HG02571 (cell line): Measurements from ENCODE around the gene NFE2L1.
A peak's percentile ranks its signal among the peaks of the same experiment; 100 is the strongest.
"Not testable (repeated sequence)": the region's sequence is repeated elsewhere in the genome, so short reads cannot be mapped to it uniquely, and the experiment has no call there.

ENCODE experiments used
- ATAC-seq: cut with Tn5 transposase; IDR thresholded peaks from one replicate; pipeline ENCODE4 v1.9.1; 2021; ENCODE audit warnings: mild to moderate bottlenecking, moderate library complexity; ENCODE audit not compliant: unreplicated experiment

NFE2L1 gene

DNA sequence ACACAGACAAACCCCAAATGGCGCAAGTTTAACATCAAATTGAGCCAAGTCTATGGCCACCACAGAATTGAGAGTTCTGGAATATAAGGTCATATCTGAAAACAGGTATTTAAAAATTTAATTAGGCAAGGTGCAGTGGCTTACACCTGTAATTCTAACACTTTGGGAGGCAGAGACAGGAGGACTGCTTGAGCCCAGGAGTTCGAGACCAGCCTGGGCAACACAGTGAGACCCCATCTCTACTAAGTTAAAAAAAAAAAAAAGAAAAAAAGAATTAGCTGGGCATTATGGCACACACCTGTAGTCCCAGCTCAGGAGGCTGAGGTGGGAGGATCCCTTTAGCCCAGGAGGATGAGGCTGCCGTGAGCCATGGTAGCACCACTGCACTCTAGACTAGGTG lies 19.1 kb downstream of the NFE2L1 start:
- ATAC-seq, result no peak

DNA sequence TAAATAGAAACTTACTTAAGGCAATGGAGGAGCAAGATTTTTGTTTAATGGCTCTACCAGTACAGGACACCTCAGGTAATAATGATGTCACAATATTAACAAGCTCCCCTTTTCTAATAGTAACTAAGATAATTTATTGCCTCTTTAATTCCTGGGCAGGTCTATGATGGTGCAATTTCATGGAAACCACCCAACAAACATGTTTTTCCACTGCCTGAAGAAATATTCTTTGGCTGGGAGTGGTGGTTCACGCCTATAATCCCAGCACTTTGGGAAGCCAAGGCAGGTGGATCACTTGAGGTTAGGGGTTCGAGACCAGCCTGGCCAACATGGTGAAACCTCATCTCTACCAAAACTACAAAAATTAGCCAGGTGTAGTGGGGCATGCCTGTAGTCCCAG lies 19.6 kb downstream of the NFE2L1 start:
- ATAC-seq, result not testable (repeated sequence)

DNA sequence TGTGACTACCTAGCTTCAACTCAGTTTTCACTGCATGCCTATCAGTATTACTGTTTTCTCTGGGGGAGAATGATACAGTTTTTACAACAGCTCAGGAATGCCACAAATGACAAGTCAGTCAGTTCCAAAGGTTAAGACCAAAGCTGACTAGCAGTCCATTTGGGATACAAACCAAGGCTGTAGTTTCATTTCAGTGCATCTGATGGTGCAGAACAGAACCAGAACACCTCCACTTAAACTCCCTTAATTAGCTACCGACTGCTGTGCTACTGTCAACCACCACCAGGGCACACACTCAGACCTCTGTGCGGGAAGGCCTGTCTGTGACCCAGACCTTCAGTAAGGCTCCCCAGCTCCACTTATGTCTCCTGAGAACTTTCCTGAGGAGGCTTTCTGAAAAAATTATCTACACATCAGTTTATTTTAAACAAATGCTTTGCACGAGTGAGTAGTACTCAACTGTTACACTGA lies 20.4 kb downstream of the NFE2L1 start:
- no peak for ATAC-seq

DNA sequence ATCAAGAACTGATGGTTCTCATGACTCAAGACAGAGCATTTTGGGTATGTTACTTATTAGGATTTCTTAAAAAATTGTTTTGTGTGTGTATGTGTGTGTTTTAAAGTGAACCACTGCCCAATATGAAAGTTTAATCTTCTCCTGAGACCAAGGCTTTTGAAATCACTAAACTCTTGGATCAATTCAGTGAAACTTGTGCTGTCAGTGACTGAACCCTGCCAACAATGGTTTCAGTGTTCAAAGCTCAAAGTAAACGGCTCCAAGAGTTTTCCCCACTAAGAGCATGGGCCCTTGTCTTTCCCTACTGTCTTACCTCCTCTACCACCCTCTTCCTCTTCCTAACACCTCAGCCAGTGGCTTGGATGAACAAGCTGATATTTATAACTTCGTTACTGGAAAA lies 22.0 kb downstream of the NFE2L1 start:
- ATAC-seq, result no peak

DNA sequence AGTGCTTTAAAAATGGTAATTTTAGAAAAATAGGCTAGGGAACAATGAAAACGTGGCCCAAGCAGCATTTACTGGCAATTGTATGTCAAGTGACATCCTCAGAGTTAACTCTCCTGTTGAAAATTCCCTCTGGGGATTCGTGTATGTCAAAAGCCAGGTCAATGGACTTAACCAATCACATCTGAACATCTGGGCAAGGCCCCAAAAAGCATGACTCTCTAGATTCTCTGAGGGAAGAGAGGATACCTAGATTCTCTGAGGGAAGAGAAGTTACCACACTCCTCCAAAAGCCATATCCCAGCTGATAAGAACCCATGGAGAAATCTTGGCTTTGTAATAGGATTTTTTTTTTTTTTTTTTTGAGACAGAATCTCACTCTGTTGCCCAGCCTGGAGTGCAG lies 23.5 kb downstream of the NFE2L1 start:
- ATAC-seq, result no peak

DNA sequence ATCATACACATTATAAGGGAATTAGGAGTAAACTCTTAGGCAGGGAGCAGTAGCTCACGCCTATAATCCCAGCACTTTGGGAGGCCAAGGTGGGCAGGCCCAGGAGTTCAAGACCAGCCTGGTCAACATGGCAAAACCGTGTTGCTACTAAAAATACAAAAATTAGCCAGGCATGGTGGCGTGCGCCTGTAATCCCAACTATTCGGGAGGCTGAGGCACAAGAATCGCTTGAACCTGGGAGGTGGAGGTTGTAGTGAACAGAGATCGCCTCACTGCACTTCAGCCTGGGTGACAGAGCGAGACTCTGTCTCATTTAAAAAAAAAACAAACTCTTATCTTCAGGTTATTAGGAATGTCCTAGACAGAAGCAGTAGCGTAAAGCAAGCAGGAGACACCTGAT lies 24.7 kb downstream of the NFE2L1 start:
- not testable (repeated sequence) for ATAC-seq

DNA sequence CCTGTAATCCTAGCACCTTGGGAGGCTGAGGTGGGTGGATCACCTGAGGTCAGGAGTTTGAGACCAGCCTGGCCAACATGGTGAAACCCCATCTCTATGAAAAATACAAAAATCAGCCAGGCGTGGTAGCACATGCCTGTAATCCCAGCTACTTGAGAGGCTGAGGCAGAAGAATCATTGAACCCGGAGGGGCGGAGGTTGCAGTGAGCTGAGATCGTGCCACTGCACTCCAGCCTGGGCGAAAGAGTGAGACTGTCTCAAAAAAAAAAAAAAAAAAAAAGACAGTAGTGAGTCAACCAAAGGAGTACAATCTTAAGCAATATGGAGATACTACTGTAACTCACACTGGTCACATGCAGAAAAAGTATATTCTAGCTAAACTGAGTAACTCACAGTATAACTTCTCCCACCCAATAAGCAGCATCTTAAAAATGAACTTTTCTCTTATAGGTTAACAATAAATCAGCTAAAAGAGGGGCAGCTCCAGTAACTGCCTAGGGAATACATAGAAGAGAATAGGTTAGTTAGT lies 25.5 kb downstream of the NFE2L1 start:
- ATAC-seq, result not testable (repeated sequence)

DNA sequence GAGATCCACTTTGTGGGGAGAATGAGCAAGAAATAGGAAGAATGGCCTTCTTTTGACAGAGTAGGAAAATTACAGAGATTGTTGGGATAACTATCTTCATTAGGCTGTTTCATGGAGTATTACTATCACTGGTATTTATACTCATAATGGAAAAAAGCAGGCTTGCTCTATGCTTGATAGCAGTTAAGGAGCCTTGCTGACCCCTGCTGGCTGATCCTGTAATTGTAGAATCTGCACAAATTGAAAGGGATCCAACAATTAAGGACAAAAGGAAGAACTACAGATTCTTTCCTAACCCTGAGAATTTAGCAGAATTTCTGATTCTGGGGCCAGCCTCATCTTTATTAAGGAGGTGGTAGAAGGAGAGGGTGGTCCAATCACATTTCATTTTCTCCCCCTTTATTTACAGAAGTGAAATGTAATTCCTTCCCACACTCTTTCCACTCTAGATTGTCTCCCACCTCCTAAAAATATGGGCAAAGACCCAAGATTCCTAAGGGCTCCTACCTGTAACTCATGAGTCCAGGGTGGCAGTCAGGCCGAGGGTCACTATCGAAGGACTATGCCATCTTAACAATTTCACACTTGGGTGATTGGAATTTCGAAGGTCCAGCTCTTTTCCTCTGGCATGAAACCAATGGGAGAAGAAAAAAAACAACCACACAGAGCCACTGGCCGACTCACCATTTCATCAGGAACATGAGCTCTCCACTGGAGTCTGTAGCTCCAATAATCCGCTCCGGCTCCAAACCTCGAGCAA lies 26.3 kb downstream of the NFE2L1 start:
- no peak for ATAC-seq

DNA sequence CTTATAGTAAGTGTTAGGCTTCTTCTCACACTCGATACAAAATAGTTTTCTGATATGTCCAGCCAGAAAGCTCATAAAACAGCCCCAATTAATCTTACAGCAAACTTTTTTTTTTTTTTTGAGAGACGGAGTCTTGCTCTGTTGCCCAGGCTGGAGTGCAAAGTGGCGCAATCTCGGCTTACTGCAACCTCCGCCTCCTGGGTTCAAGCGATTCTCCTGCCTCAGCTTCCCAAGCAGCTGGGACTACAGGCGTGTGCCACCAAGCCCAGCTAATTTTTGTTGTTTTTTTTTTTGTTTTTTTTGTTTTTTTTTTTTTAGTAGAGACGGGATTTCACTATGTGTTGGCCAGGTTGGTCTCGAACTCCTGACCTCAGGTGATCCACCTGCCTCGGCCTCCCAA lies 29.0 kb downstream of the NFE2L1 start:
- ATAC-seq, result not testable (repeated sequence)

DNA sequence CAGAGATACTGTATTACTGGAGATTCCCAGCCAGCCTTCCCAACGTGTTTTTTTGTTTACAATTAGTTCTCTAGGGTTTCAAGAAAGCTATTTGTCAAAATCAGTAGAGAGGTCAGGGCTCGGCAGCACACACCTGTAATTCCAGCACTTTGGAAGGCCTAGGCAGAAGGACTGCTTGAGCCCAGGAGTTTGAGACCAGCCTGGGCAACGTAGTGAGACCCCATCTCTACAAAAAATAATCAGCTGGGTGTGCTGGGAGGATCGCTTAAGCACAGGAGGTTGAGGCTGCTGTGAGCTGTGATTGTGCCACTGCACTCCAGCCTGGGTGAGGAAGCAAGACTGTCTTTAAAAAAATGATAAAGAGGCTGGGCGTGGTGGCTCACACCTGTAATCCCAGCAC lies 33.7 kb downstream of the NFE2L1 start:
- ATAC-seq, result no peak

DNA sequence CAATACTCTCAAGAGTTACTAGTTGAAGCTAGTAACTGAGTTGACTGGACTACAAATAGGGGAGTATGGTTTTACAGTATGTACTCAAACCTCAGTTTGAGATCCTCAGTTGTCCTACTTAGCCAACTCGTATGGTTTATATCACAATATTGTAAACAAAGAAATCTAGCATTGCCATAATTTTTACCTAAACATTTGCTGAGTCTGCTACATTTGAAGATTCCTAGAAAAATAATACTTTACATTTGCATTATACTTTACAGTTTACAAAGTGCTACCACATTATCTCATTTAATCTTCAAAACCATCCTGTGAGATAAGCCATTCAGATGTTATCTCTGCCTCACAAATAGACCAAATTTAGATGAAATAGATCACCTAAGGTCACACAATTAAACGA lies 36.8 kb downstream of the NFE2L1 start:
- ATAC-seq, result no peak

DNA sequence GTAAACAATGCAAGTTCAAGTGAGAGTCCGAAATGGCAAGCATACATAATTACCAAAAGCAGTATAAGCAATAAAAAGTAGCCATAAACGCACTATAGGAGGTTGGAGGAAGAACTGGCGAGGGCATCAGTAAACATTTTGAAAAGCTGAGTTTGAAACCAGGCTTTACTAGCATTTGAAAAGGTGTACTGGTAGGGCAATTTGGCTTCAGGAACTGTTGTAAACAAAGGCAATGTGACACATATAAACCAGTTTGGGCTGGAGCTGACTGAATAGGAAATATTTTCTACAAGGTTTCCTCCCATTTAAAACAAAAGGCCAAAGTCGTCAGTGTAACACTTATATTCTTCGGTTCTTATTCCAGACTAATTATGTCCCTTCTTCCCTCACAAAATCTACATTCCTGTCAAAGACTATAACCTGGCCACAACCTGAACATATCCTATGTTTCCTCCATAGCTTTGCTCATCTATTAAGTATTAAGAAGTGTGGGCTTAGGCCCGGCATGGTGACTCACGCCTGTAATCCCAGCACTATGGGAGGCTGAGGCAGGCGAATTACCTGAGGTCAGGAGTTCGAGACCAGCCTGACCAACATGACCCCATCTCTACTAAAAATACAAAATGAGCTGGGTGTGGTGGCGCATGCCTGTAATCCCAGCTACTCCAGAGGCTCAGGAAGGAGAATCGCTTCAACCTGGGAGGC lies 45.3 kb downstream of the NFE2L1 start:
- ATAC-seq, result no peak

DNA sequence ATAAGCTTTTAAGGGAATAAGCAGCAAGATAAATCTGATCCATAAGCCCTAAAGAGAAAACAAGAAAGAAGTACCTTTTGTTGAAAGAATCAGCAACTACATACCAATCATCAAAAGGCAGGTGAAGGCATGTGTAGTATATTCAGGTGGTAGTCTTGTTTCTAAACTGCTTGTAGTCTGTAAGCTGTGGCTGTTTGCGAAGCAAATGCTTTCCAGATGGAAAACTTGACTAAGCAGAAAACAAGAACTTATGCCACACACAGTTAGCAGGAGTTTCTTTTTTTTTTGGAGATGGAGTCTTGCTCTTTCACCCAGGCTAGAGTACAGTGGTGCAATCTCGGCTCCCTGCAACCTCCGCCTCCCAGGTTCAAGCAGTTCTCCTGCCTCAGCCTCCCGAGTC lies 47.5 kb downstream of the NFE2L1 start:
- ATAC-seq, result no peak

DNA sequence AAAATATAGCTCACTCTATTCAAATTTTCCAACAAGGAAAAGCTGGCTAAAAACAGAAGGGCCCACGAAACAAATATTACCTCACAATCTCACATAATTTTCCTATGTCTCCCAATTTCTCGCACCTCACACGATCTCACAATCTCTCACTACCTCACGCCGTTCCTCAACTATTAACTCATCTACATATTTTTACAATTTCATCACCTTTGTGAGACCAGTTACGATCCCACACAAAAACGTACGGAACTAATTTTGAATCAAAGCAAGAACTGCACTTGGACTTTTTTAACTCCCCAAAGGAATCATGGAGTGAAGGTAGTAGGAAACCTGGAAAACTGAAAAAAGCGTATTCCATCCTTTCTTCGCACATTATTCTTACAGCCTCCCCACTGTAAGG lies 52.0 kb downstream of the NFE2L1 start:
- ATAC-seq, result no peak

DNA sequence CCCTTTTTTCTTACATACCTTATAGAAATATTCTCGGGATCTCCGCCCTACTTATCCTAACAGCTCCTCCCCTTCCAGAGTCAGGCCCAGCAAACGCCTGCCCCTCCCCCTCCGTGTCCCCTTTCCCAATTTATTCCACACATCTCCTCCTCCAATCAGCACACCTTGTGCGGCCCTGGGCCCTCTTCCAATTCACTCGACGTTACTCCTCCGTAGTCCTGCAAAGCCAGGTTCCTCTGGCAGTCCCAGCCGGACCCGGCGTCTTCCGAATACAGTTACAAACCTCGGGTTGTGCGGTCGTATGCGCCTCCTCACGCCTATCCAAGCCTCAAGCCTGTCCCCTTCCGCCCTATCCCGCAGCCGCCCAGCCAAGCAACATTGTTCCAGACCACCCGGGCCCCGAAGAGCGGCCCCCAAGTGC lies 52.4 kb downstream of the NFE2L1 start:
- ATAC-seq, result no peak

DNA sequence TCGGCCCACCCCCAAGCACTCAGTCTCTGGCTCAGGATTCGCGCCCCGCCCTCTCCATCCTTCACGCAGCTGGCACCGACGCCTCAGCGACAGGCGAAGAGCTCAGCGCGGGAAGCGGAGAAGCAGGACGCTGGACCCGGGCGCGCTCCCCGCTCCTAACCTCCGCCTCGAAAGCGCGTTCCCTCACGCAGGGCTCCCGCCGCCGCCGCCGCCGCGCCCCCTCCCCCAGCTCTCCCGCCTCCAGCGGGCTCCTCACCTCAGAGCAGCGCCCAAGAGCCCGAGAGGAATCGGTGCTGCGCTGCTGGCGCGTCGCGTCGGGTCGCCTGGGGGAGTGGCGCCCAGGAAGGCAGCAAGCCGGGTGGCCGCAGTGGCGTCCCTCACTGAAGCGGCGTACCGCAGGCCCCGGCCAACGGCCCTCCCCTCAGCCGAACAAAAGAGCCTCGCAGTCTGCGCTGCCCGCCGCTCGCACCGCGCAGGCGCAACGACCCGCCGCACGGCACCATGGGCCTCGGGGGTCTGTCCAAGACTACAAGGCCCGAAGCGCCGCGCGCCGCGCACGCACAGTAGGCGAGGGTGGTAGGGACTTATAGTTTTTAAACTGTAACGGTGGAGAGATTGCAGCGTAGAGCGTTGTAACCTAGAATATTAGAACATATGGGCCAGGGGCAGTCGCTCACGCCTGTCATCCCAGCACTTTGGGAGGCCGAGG lies 53.0 kb downstream of the NFE2L1 start, which contains the start of gene CBX1:
CBX1 (minus strand) TSS at position 467 of the 709 bp plus-strand sequence. CDS start 24,474 bp downstream, outside the sequence.
- peak; percentile 83 for ATAC-seq

DNA sequence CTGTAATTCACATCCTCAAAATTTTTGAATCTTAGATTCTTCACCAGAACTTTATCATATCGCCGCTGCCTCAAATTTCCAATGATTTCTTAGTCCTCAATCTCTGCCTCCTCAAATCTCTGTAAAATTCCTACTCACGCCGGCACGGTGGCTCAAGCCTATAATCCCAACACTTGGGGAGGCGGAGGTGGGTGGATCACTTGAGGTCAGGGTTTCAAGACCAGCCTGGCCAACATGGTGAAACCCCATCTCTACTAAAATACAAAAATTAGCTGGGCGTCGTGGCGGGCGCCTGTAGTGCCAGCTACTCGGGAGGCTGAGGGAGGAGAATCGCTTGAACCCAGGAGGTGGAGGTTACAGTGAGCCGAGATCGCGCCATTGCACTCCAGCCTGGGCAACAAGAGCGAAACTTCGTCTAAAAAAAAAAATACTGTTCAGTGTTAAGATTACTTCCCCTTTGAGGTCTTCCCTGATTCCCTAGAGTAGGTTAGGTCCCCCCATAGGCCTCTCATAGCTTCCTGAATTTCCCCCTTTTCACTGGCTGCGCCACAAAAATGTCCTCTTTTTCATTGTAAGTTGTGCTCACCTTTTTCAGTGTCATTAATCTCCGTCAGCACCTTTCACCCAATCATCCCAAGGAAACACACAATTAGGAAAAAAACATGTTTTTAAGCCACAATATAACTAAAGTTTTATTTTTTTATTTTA lies 54.0 kb downstream of the NFE2L1 start:
- ATAC-seq, result no peak

DNA sequence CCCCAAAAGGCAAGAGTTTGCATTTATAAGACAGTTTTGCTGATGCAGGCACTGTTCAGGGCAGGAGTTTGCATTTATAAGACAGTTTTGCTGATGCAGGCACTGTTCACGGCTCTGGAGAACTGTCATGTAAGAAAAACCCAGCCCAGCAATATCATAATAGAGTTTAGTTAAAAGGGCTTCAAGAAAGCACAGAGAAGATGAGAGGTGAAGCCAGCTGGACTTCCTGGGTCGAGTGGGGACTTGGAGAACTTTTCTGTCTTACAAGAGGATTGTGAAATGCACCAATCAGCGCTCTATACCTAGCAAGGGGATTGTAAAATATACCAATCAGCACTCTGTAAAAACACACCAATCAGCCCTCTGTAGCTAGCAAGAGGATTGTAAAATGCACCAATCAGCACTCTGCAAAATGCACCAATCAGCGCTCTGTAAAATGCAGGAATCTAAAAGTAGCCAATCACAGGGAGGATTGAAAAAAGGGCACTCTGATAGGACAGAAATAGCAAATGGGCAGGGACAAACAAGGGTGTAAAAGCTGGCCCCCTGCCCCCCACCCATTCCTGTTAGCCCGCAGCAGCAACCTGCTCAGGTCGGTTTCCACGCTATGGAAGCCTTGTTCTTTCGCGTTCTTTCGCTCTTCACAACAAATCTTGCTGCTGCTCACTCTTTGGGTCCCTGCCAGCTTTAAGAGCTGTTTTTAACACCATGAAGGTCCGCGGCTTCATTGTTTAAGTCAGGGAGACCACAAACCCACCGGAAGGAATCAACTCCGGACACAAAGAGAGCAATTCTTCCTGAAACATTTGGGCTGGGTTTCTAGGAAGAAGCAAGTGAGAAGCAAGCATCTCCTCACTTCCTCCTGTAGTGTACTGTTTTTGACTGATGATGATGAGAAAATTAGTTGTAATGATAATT lies 54.9 kb downstream of the NFE2L1 start:
- ATAC-seq, result no peak

DNA sequence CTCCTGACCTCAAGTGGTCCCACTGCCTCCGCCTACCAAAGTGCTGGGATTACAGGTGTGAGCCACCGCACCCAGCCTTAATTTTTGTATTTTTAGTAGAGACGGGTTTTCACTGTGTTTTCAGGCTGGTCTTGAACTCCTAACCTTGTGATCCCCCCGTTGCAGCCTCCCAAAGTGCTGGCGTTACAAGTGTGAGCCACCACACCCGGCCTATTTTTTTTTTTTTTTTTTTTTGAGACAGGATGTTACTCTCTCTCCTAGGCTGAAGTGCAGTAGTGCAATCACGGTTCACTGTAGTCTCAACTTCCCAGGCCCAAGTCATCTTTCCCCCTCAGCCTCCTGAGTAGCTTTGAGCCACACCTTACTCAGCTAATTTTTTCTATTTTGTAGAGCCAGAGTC lies 56.3 kb downstream of the NFE2L1 start:
- no peak for ATAC-seq

DNA sequence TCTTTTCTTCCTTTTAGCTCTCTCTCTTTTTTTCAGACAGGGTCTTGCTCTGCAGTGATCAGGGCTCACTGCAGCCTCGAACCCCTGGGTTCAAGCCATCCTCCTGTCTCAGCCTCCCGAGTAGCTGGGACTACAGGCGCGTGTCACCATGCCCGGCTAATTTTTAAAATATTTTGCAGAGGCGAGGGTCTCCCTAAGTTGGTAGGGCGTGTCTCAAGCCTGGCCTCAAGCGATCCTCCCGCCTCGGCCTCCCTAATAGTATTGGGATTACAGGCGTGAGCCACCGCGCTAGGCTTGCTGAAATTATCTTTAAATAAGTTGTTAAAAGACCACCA lies 58.6 kb downstream of the NFE2L1 start:
- ATAC-seq, result no peak
